GM21381 (cell line): ENCODE data around the gene NOTCH1.

Experiments
- ATAC-seq: cut with Tn5 transposase; IDR thresholded peaks from one replicate; pipeline ENCODE4 v1.9.1; 2021; ENCODE audit warnings: mild to moderate bottlenecking, moderate library complexity; ENCODE audit not compliant: unreplicated experiment

NOTCH1 gene

GRCh38 chr9:136445799-136446198 lies 100.0 kb downstream of the NOTCH1 start:
- ATAC-seq = no peak
